H1 (cell line): ENCODE results near the gene NOLC1. TPM values are rescaled to one million over a fixed set of nuclear protein-coding genes. Genes with fewer than 3 reads are reported as not detected.

Experiments used
- CTCF ChIA-PET: fragments of 300-600 bp; sonication (Branson Sonifier 250); formaldehyde crosslinking; loops from one replicate; lab custom pipeline; 2021; ENCODE audit not compliant: partially characterized antibody; lab: Charles Lee
- POLR2A ChIA-PET: fragments of 300-600 bp; sonication (Branson Sonifier 250); formaldehyde crosslinking; loops from one replicate; lab custom pipeline; 2021; ENCODE audit warnings: inconsistent platforms; ENCODE audit not compliant: partially characterized antibody; lab: Charles Lee
- DNase-seq, 2 experiments: peaks; one replicate each; pipeline versions ENCODE4 v3.0.0 to v3.0.0-alpha.2; 2010 to 2022; ENCODE audit warnings: low spot score in 2 of 2, low read depth in 1 of 2, mixed read lengths in 1 of 2
- FAIRE-seq: peaks from 2 replicates; lab custom pipeline; 2011; peaks lifted over from hg19 to GRCh38; lab: Jason Lieb, UNC
- H2AFZ ChIP-seq: 2 replicates; pipeline ENCODE4 v1.8.1; 2012; ENCODE audit warnings: low read length, inconsistent platforms
- H2AK5ac ChIP-seq: 2 replicates; pipeline ENCODE4 v1.6.1; 2013; ENCODE audit warnings: low read depth, low read length
- H2BK120ac ChIP-seq: replicated peaks from 2 replicates; pipeline ENCODE3; 2013; ENCODE audit warnings: low read depth, low read length, inconsistent platforms
- H2BK12ac ChIP-seq: 2 replicates; pipeline ENCODE4 v1.6.1; 2013; ENCODE audit warnings: low read depth, low read length
- H2BK15ac ChIP-seq: 2 replicates; pipeline ENCODE4 v1.6.1; 2013; ENCODE audit warnings: low read length
- H2BK20ac ChIP-seq: 2 replicates; pipeline ENCODE4 v1.6.1; 2013; ENCODE audit warnings: low read length
- H2BK5ac ChIP-seq: 2 replicates; pipeline ENCODE4 v1.6.1; 2013; ENCODE audit warnings: low read depth, low read length
- H3K14ac ChIP-seq: 2 replicates; pipeline ENCODE4 v1.6.1; 2013; ENCODE audit warnings: inconsistent platforms; ENCODE audit not compliant: insufficient read length
- H3K18ac ChIP-seq: 2 replicates; pipeline ENCODE4 v1.6.1; 2013; ENCODE audit warnings: low read length; ENCODE audit errors: extremely low read depth
- H3K23ac ChIP-seq: 2 replicates; pipeline ENCODE4 v1.6.1; 2013; ENCODE audit warnings: inconsistent platforms; ENCODE audit not compliant: insufficient read length
- H3K23me2 ChIP-seq: 2 replicates; pipeline ENCODE4 v1.6.1; 2013; ENCODE audit warnings: low read depth, low read length
- H3K27ac ChIP-seq: 2 replicates; pipeline ENCODE4 v1.6.1; 2011; ENCODE audit warnings: low read depth, low read length, inconsistent platforms
- H3K27me3 ChIP-seq, 4 experiments: replicated peaks in 1 of 4; 1 replicate in 1 of 4; 2 replicates in 3 of 4; pipeline versions ENCODE4 v1.6.1 to v1.8.1; 2011 to 2013; ENCODE audit warnings: low read length in 3 of 4, mild to moderate bottlenecking in 3 of 4, inconsistent platforms in 2 of 4, mixed read lengths in 2 of 4, moderate library complexity in 1 of 4; ENCODE audit not compliant: control insufficient read depth in 3 of 4, insufficient read depth in 3 of 4; ENCODE audit errors: extremely low read depth in 1 of 4
- H3K36me3 ChIP-seq, 4 experiments: 2 replicates each; pipeline versions ENCODE4 v1.6.1 to v1.8.1; 2011 to 2013; ENCODE audit warnings: mild to moderate bottlenecking in 4 of 4, low read length in 3 of 4, moderate library complexity in 2 of 4, control low read depth in 1 of 4, inconsistent platforms in 1 of 4; ENCODE audit not compliant: insufficient read depth in 4 of 4, control insufficient read depth in 2 of 4
- H3K4ac ChIP-seq: replicated peaks from 2 replicates; pipeline ENCODE3; 2013; ENCODE audit warnings: low read length, low read depth, mixed read lengths, inconsistent platforms; ENCODE audit not compliant: insufficient read length
- H3K4me1 ChIP-seq, 4 experiments: replicated peaks in 1 of 4; 1 replicate in 1 of 4; 2 replicates in 3 of 4; pipeline versions ENCODE4 v1.6.1 to v1.8.1; 2011 to 2013; ENCODE audit warnings: low read length in 3 of 4, inconsistent platforms in 2 of 4, mixed read lengths in 1 of 4; ENCODE audit not compliant: insufficient read depth in 4 of 4, control insufficient read depth in 3 of 4
- H3K4me2 ChIP-seq, 2 experiments: 2 replicates each; pipeline versions ENCODE4 v1.6.1 to v1.8.1; 2011 to 2013; ENCODE audit warnings: low read depth in 2 of 2, low read length in 2 of 2, control low read depth in 1 of 2, inconsistent platforms in 1 of 2, mild to moderate bottlenecking in 1 of 2; ENCODE audit not compliant: insufficient read depth in 1 of 2
- H3K4me3 ChIP-seq, 4 experiments: fragments of 200-600, 300-600 bp in 1 of 4; sonication (generic), shearing (Covaris generic), sonication (Bioruptor Twin) in 1 of 4; 2 replicates each; pipeline versions ENCODE4 v1.5.1 to v1.8.1; 2011 to 2016; ENCODE audit warnings: low read length in 4 of 4, low read depth in 3 of 4, control low read depth in 2 of 4, inconsistent platforms in 2 of 4, mild to moderate bottlenecking in 2 of 4, mixed read lengths in 1 of 4, moderate library complexity in 1 of 4; ENCODE audit not compliant: insufficient read depth in 2 of 4; ENCODE audit errors: extremely low read depth in 1 of 4
- H3K56ac ChIP-seq: replicated peaks from 2 replicates; pipeline ENCODE3; 2013; ENCODE audit warnings: low read depth, mild to moderate bottlenecking, mixed read lengths, low read length, inconsistent platforms; ENCODE audit not compliant: insufficient read length
- H3K79me1 ChIP-seq: 2 replicates; pipeline ENCODE4 v1.6.1; 2013; ENCODE audit warnings: low read depth, low read length, control low read depth
- H3K79me2 ChIP-seq, 2 experiments: 2 replicates each; pipeline versions ENCODE4 v1.6.1 to v1.8.1; 2012 to 2013; ENCODE audit warnings: low read length in 2 of 2, mild to moderate bottlenecking in 2 of 2, inconsistent platforms in 1 of 2; ENCODE audit not compliant: insufficient read depth in 2 of 2, control insufficient read depth in 1 of 2
- H3K9ac ChIP-seq, 4 experiments: replicated peaks in 1 of 4; 1 replicate in 1 of 4; 2 replicates in 3 of 4; pipeline versions ENCODE4 v1.6.1 to v1.8.1; 2011 to 2013; ENCODE audit warnings: low read depth in 3 of 4, low read length in 3 of 4, control low read depth in 2 of 4, mild to moderate bottlenecking in 2 of 4, moderate library complexity in 2 of 4, inconsistent platforms in 1 of 4; ENCODE audit errors: extremely low read depth in 1 of 4
- H3K9me3 ChIP-seq, 2 experiments: 2 replicates each; pipeline versions ENCODE4 v1.6.1 to v1.8.1; 2012 to 2013; ENCODE audit warnings: mild to moderate bottlenecking in 2 of 2, moderate library complexity in 2 of 2, control low read depth in 1 of 2, inconsistent platforms in 1 of 2, low read depth in 1 of 2, low read length in 1 of 2, mixed read lengths in 1 of 2; ENCODE audit not compliant: insufficient read depth in 2 of 2
- H4K20me1 ChIP-seq, 2 experiments: replicated peaks in 1 of 2; 2 replicates each; pipeline versions ENCODE3 to v1.8.1; 2011 to 2013; ENCODE audit warnings: inconsistent platforms in 2 of 2, low read length in 2 of 2, mild to moderate bottlenecking in 1 of 2; ENCODE audit not compliant: insufficient read depth in 2 of 2, control insufficient read depth in 1 of 2
- H4K5ac ChIP-seq: 2 replicates; pipeline ENCODE4 v1.6.1; 2013; ENCODE audit warnings: low read length, low read depth, mixed read lengths, inconsistent platforms; ENCODE audit not compliant: insufficient read length
- H4K8ac ChIP-seq: 2 replicates; pipeline ENCODE4 v1.8.0; 2013; ENCODE audit warnings: mild to moderate bottlenecking, moderate library complexity, low read length, inconsistent platforms; ENCODE audit not compliant: insufficient read depth; ENCODE audit errors: extremely low read depth
- H4K91ac ChIP-seq: replicated peaks from 2 replicates; pipeline ENCODE3; 2013; ENCODE audit warnings: low read length, mixed read lengths, inconsistent platforms; ENCODE audit not compliant: insufficient read length
- CHD2 ChIP-seq: IDR thresholded peaks from 2 replicates; pipeline ENCODE4 v1.6.1; 2012; ENCODE audit warnings: low read length, improper control_type of control experiment
- GTF2F1 ChIP-seq: IDR thresholded peaks from 2 replicates; pipeline ENCODE4 v1.6.1; 2012; ENCODE audit warnings: low read depth, low read length, improper control_type of control experiment, borderline replicate concordance
- MAFK ChIP-seq: IDR thresholded peaks from 2 replicates; pipeline ENCODE4 v1.6.1; 2012; ENCODE audit warnings: low read depth, mild to moderate bottlenecking, improper control_type of control experiment, low read length
- RXRA ChIP-seq: IDR thresholded peaks from 2 replicates; pipeline ENCODE4 v1.6.1; 2011; ENCODE audit warnings: low read depth, mild to moderate bottlenecking, low read length, moderate library complexity; ENCODE audit not compliant: insufficient read depth
- SIRT6 ChIP-seq: IDR thresholded peaks from one replicate; pipeline ENCODE4 v1.7.1; 2012; ENCODE audit warnings: low read length, inconsistent platforms
- TEAD4 ChIP-seq: IDR thresholded peaks from 2 replicates; pipeline ENCODE4 v1.6.1; 2012; ENCODE audit warnings: low read depth, low read length, inconsistent platforms, mixed read lengths
- USF2 ChIP-seq: IDR thresholded peaks from 2 replicates; pipeline ENCODE4 v1.6.1; 2011; ENCODE audit warnings: low read length, improper control_type of control experiment
- WGBS, 2 experiments: shearing (Covaris generic) in 1 of 2; methylation state at CpG; one replicate each; pipeline versions ENCODE4 v1.1.6 to v1.1.7; 2013 to 2015; ENCODE audit warnings: low lambda C conversion rate in 2 of 2, mixed read lengths in 2 of 2, inconsistent platforms in 1 of 2, low coverage in 1 of 2, missing lambda C conversion rate in 1 of 2; ENCODE audit not compliant: insufficient replicate concordance in 2 of 2, insufficient coverage in 1 of 2, insufficient read length in 1 of 2; ENCODE audit errors: extremely low coverage in 1 of 2, missing lambda C conversion rate in 1 of 2; 5-methylcytosine and 5-hydroxymethylcytosine counted together
- polyA plus RNA-seq, 7 experiments: library from polyadenylated mRNA; depleted of rRNA in 3 of 7; stranded (reverse) in 5 of 7; unstranded in 2 of 7; fragments of >200 nt in 5 of 7; fragments of 200-250 nt in 2 of 7; gene quantifications; 1 replicate in 5 of 7; 2 replicates in 1 of 7; 4 replicates in 1 of 7; pipeline versions ENCODE4 v1.2.1 to v1.2.3, GENCODE V29; 2011 to 2013; ENCODE audit warnings: missing spikeins in 2 of 7, mixed read lengths in 2 of 7
- total RNA-seq: library from RNA; stranded (reverse); fragmentation: NEBNext Ultra II Directional; extraction: Animal tissue kit (Norgen Biotek cat#: 25700); gene quantifications from 2 replicates; pipeline ENCODE4 v1.2.1, GENCODE V29; 2021

The NOLC1 gene
- total and polyA plus RNA-seq, 2 of the 8 experiments (the other 6 are each of a cell fraction or from before 2014, with no cell fraction given): 86.3 to 191 TPM

GRCh38 chr10:102106998-102107397 lies 45.2 kb upstream of the NOLC1 start:
- peaks cover 20 to 29% of the 10 kb centered on the region in 2 experiments for H4K20me1 ChIP-seq
- CTCF ChIA-PET: interaction anchor here (0.8 to 7.9 kb wide), 5 partner anchors 7 to 38 kb away, joined by 3 to 86 read pairs (median 3); partner anchors contain the start of gene PPRC1
- TF ChIP-seq CHD2 (no peak), RXRA (no peak), SIRT6 (no peak), USF2 (no peak), GTF2F1 (no peak), MAFK (no peak), TEAD4 (no peak)

More at GRCh38 chr10:102106998-102107397, 45.2 kb upstream of the NOLC1 start:
- H4K8ac ChIP-seq: no peak overlapping the region
- no peak overlapping the region for H2BK12ac ChIP-seq
- H3K79me1 ChIP-seq: peaks cover 12% of the 10 kb centered on the region; the same call in 1 of the 2 replicates
- no peak overlapping the region for H2BK5ac ChIP-seq
- no peak overlapping the region for H4K5ac ChIP-seq
- no peaks in the 10 kb centered on the region for H3K27me3 ChIP-seq
- no peak overlapping the region for H3K4me2 ChIP-seq
- H2AFZ ChIP-seq: no peak overlapping the region
- H2BK15ac ChIP-seq: no peak overlapping the region
- no peaks in the 10 kb centered on the region for H3K23me2 ChIP-seq
- no peak overlapping the region for H3K9ac ChIP-seq
- FAIRE-seq (no peak), DNase-seq (no peak)
- 85% methylated on average over 2 of the region's 2 CpGs; no CpG with 5 or more reads in 1 of the 2 experiments for WGBS, 2 experiments
- H4K91ac ChIP-seq: no peak overlapping the region
- no peak overlapping the region for H2BK20ac ChIP-seq
- no peak overlapping the region for H3K18ac ChIP-seq
- H3K4ac ChIP-seq: no peak overlapping the region
- peaks cover 33 to 67% (median 46%) of the 10 kb centered on the region in 4 experiments for H3K36me3 ChIP-seq
- POLR2A ChIA-PET: interaction anchor here (1.1 to 1.8 kb wide), 5 partner anchors 8 to 31 kb away, joined by 3 to 7 read pairs (median 4); no protein-coding TSS in a partner anchor
- H3K14ac ChIP-seq: no peak overlapping the region
- no peak overlapping the region for H2BK120ac ChIP-seq
- H3K56ac ChIP-seq: no peak overlapping the region
- no peak overlapping the region for H3K23ac ChIP-seq
- no peaks in the 10 kb centered on the region for H3K9me3 ChIP-seq
- peaks cover 0 to 17% of the 10 kb centered on the region in 2 experiments; a peak in 2 of 4 replicates for H3K79me2 ChIP-seq
- H3K27ac ChIP-seq: no peak overlapping the region
- no peaks in the 10 kb centered on the region; a peak in 1 of 7 replicates for H3K4me1 ChIP-seq
- H3K4me3 ChIP-seq: no peak overlapping the region
- H2AK5ac ChIP-seq: no peak overlapping the region
